ENCODE measurements around the gene ADAM15. TPM values are rescaled to one million over a fixed set of nuclear protein-coding genes. Genes with fewer than 3 reads are reported as not detected.

Gene ADAM15
- total RNA-seq, 1 experiment from 2014 or later, result 38.4 TPM

- peak; percentile 78 for ATAC-seq
- Mint-ChIP-seq H3K27me3 (ENCODE audit: low read depth) (peaks cover 33% of the 10 kb centered on the region), H3K9me3 (no peaks in the 10 kb centered on the region), H3K27ac (no peak overlapping the region), H3K4me1 (peaks cover 41% of the 10 kb centered on the region), H3K36me3 (peaks cover 24% of the 10 kb centered on the region), H3K4me3 (peak overlapping the region; percentile 75)
- TF ChIP-seq SMAD3 (CRISPR knock-in tag; IDR thresholded peaks at IDR 0.05; ENCODE audit: borderline replicate concordance) (no peak), E2F1 (CRISPR knock-in tag; IDR thresholded peaks at IDR 0.05) (no peak), AR (CRISPR knock-in tag; IDR thresholded peaks at IDR 0.05) (no peak), MAX (CRISPR knock-in tag; IDR thresholded peaks at IDR 0.05) (peak; percentile 75), ZNF416 (CRISPR knock-in tag; IDR thresholded peaks at IDR 0.05) (peak; percentile 12; the same call in 1 of the 2 replicates), ZMAT4 (CRISPR knock-in tag; IDR thresholded peaks at IDR 0.05) (peak; percentile 66; the same call in 1 of the 2 replicates), ZNF121 (CRISPR knock-in tag; IDR thresholded peaks at IDR 0.05) (0 out of 2 replicates have a peak, but pooled peaks have one; percentile 17), EMX1 (CRISPR knock-in tag; IDR thresholded peaks at IDR 0.05) (0 out of 2 replicates have a peak, but pooled peaks have one; percentile 32), ZNF219 (CRISPR knock-in tag; IDR thresholded peaks at IDR 0.05; ENCODE audit: borderline replicate concordance) (no peak), ARID4B (CRISPR knock-in tag; IDR thresholded peaks at IDR 0.05; ENCODE audit: borderline replicate concordance) (peak; percentile 17; the same call in 1 of the 2 replicates), HMGXB4 (CRISPR knock-in tag; IDR thresholded peaks at IDR 0.05) (0 out of 2 replicates have a peak, but pooled peaks have one; percentile 35), CBFB (CRISPR knock-in tag; IDR thresholded peaks at IDR 0.05; ENCODE audit: low read depth) (no peak), PRRX2 (CRISPR knock-in tag; IDR thresholded peaks at IDR 0.05) (no peak), MYBL2 (CRISPR knock-in tag; IDR thresholded peaks at IDR 0.05) (no peak), ZNF138 (CRISPR knock-in tag; conservative IDR thresholded peaks at IDR 0.05) (peak; percentile 71; the same call in 1 of the 2 replicates), CREM (CRISPR knock-in tag; IDR thresholded peaks at IDR 0.05) (0 out of 2 replicates have a peak, but pooled peaks have one; percentile 8), CTCF (IDR thresholded peaks at IDR 0.05) (peak; percentile 52; the same call in 1 of the 2 replicates)
- peak; percentile 94 for DNase-seq (ENCODE audit: low spot score)
- ChIA-PET POLR2A (interaction anchor here (0.6 to 2.1 kb wide), 5 partner anchors 10 to 242 kb away, joined by 3 to 10 read pairs (median 5); no protein-coding TSS in a partner anchor), CTCF (interaction anchor here (0.6 to 4.8 kb wide), 21 partner anchors 9 to 406 kb away, joined by 3 to 62 read pairs (median 9); partner anchors contain the start of genes ADAM15, KRTCAP2 and PBXIP1)
These were observed 19.8 kb downstream of the ADAM15 start for GRCh38 chr1:155070721-155071569.

Data from WTC11 (cell line).